ENCODE results near the gene ZNF708.
"Not testable (repeated sequence)": the region's sequence is repeated elsewhere in the genome, so short reads cannot be mapped to it uniquely, and the experiment has no call there.

The ZNF708 gene

GRCh38 chr19:21328885-21329605 lies at the start of gene ZNF708:
TSS of gene ZNF708 (minus strand) at chr19:21329410. CDS start at chr19:21329212, 198 bp downstream.
- peak; percentile 76 for DNase-seq

- DNase-seq: no peak
Measured at GRCh38 chr19:21362291-21362690, 33.1 kb upstream of the ZNF708 start.

GRCh38 chr19:21358768-21359451 lies 29.7 kb upstream of the ZNF708 start, which contains the start of gene ZNF738:
TSS of gene ZNF738 (plus strand) at chr19:21359000. CDS start at chr19:21359141, 141 bp downstream.
- DNase-seq: peak; percentile 83

GRCh38 chr19:21352830-21353229 lies 23.6 kb upstream of the ZNF708 start:
- no peak for DNase-seq

GRCh38 chr19:21344841-21345240 lies 15.6 kb upstream of the ZNF708 start:
- not testable (repeated sequence) for DNase-seq

- DNase-seq: no peak
Measured at GRCh38 chr19:21335721-21336120, 6.5 kb upstream of the ZNF708 start.

- DNase-seq: no peak
Measured at GRCh38 chr19:21328406-21328805, 804 bp downstream of the ZNF708 start.

- no peak for DNase-seq
Measured at GRCh38 chr19:21326169-21326568, 3.0 kb downstream of the ZNF708 start.

- no peak for DNase-seq
Measured at GRCh38 chr19:21323000-21323399, 6.2 kb downstream of the ZNF708 start.

- no peak for DNase-seq
Measured at GRCh38 chr19:21322528-21322927, 6.7 kb downstream of the ZNF708 start.

- no peak for DNase-seq
Measured at GRCh38 chr19:21321996-21322395, 7.2 kb downstream of the ZNF708 start.

GRCh38 chr19:21321134-21321533 lies 8.1 kb downstream of the ZNF708 start:
- no peak for DNase-seq

GRCh38 chr19:21317821-21318220 lies 11.4 kb downstream of the ZNF708 start:
- DNase-seq: no peak

GRCh38 chr19:21314676-21315075 lies 14.5 kb downstream of the ZNF708 start:
- no peak for DNase-seq

- DNase-seq: not testable (repeated sequence)
Measured at GRCh38 chr19:21312807-21313206, 16.4 kb downstream of the ZNF708 start.

- DNase-seq: no peak
Measured at GRCh38 chr19:21308773-21309172, 20.4 kb downstream of the ZNF708 start.

GRCh38 chr19:21306881-21307479 lies 22.2 kb downstream of the ZNF708 start:
- DNase-seq: not testable (repeated sequence)

- DNase-seq: not testable (repeated sequence)
Measured at GRCh38 chr19:21293768-21294167, 35.4 kb downstream of the ZNF708 start.

GRCh38 chr19:21269813-21270212 lies 59.4 kb downstream of the ZNF708 start:
- DNase-seq: no peak

GRCh38 chr19:21264891-21265290 lies 64.3 kb downstream of the ZNF708 start:
- no peak for DNase-seq

GRCh38 chr19:21264416-21264815 lies 64.8 kb downstream of the ZNF708 start:
- DNase-seq: no peak

GRCh38 chr19:21260848-21261381 lies 68.3 kb downstream of the ZNF708 start:
- DNase-seq: not testable (repeated sequence)

GRCh38 chr19:21260164-21260847 lies 68.9 kb downstream of the ZNF708 start:
- no peak for DNase-seq
